Activated naive CD8-positive, alpha-beta T cell treated with anti-CD3 and anti-CD28 coated beads, Interleukin-2, amount 50 U/mL, for 16 hours (primary cell): ENCODE measurements around the gene THSD7A.
"Not testable (repeated sequence)": the region's sequence is repeated elsewhere in the genome, so short reads cannot be mapped to it uniquely, and the experiment has no call there.

ENCODE experiments used
- DNase-seq: peaks from one replicate; pipeline ENCODE4 v3.0.0-alpha.2; 2020; ENCODE audit warnings: low read depth, low spot score

The THSD7A gene

DNA sequence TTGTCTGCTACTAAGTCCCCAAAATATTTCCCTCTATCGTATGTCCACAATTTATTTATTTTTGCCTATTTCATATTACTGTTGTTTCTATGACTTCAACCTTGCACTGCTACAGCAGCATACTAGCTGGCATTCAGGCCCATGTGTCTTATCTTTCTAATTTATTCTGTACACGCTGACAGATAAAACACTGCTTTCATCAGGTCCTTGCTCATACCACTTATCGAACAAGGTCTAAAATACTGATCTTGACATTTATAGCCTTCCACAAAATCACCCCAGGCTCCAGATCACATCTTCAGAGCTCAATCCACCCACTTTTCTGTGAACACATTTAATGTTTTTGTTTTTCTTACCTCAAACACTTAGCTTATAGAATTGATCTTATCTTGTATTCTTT lies 374.6 kb downstream of the THSD7A start:
- DNase-seq, result no peak

DNA sequence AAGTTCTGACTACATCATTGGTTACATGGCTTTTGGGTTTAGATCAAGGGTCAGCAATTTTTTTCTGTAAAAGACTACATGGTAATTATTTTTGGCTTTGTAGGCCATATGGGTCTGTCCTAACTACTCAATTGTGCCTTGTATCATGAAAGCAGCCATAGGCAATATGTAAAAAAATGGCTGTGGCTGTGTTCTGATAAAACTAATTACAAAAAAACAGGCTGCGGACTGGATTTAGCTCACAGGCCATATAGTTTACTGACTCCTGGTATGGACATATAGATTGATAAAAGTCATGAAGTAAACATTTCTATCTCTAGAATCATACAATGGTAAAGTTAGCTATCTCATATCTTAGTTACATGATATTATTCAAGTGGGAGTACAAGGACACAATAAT lies 375.4 kb downstream of the THSD7A start:
- DNase-seq, result no peak

DNA sequence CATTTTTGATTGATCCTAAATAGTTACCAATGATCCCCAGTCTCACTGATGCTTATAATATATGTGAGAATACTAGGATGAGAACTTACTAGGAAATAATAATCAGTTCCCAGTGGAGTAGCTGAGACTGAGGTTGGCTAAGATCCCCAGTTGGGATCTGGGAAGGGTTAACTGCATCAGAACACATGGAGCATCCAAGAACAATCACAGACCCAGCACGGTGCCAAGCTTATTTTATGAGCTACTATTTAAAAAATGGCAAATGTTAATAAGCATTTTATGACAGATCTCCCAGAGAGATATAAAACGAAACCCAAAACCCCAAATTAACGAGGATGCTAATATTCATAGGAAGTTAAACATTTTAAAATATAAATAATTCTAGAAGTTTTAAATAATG lies 379.5 kb downstream of the THSD7A start:
- no peak for DNase-seq

DNA sequence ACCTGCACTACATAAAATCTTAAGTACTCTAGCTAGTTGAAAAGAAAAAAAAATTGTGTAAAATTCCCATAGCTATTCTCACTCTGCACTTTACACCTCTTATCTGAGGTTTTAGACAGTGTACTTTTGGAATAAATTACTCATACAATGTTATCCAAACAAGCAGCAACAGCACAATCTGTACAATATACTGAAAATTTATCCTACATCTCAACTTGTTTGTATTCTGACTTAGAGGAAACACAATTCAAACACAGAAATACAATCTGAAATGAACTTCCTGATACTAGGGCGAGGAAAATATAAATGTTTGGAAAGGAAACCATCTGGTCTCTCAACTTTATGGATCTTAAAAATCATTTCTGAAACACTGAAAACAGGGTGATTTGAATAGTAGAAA lies 381.7 kb downstream of the THSD7A start:
- DNase-seq, result no peak

DNA sequence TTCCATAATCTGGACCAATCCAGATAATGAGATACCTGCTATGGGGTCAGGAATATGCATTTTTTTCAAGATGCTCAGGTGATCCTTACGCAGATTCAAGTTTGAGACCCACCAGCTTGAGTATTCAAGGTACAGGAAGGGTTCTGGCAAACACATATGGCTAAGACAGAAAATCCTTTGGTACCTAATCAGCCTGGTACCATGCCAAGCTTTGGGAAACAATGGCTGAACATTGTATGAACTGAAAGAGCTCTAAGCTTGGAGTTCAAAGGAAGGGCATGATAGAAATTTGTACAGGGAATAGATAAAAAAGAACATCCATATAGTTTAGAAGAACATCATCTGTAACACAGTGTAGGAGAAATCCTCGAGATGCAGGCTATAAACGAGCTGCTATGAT lies 382.7 kb downstream of the THSD7A start:
- no peak for DNase-seq

DNA sequence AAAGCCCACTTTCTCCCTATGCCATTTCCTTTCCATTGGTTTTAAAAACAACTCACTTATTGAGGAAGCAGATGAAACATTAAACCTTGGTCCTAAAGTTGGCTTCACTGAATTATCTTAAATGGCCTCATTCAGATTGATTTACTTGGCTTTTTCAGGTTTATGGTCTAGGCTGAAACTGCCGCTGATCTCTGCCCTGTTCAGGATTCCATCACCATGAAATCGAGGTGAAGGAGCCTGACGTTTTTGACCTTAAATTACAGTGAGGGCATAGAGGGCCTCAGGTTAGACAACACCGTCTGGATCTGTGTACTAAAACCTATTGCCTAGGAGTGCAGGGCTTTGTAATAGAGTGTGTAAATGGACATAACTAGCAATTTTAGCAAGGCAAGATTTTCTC lies 383.7 kb downstream of the THSD7A start:
- no peak for DNase-seq

DNA sequence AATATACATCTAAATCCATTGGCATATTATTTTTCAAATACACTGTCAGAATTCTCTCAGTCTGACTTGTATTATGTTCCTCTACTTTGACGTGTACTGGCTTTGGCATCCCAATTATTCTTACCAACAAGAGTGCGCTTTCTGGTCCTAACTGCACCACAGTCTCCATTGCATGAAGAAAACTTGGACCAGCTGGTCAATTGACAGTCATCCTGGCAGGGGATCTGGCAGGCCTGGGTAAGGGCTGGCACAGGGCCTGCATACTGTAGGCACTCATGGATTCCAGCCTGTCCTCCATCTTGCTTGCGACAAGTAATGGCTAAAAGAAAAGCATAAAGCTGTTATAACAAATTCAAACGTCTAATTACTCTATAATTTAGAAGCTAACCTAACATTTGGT lies 384.9 kb downstream of the THSD7A start:
- no peak for DNase-seq

DNA sequence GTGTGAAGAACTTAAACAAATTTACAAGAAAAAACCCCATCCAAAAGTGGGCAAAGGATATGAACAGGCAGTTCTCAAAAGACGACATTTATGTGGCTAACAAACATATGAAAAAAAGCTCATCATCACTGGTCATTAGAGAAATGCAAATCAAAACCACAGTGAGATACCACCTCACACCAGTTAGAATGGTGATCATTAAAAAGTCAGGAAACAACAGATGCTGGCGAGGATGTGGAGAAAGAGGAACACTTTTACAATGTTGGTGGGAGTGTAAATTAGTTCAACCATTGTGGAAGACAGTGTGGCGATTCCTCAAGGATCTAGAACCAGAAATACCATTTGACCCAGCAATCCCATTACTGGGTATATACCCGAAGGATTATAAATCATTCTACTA lies 388.1 kb downstream of the THSD7A start:
- DNase-seq, result not testable (repeated sequence)

DNA sequence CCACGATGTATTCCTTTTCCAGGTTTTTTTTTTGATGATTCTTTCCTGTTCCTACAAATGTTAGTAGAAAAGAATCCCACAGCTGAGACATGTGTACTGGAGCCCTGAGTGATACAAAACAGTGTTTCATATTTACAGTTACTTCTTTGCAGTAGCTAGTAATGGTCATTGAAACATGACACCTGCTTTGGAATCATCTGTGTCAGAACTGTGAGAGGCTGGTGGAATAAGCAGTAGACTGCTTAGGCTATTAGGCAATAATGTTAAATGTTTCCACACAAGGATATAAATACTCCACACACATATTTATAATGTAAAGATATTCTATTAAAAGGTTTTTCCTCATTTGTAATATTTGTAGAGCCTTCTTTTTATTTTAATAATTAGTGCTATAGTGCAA lies 394.0 kb downstream of the THSD7A start:
- no peak for DNase-seq

DNA sequence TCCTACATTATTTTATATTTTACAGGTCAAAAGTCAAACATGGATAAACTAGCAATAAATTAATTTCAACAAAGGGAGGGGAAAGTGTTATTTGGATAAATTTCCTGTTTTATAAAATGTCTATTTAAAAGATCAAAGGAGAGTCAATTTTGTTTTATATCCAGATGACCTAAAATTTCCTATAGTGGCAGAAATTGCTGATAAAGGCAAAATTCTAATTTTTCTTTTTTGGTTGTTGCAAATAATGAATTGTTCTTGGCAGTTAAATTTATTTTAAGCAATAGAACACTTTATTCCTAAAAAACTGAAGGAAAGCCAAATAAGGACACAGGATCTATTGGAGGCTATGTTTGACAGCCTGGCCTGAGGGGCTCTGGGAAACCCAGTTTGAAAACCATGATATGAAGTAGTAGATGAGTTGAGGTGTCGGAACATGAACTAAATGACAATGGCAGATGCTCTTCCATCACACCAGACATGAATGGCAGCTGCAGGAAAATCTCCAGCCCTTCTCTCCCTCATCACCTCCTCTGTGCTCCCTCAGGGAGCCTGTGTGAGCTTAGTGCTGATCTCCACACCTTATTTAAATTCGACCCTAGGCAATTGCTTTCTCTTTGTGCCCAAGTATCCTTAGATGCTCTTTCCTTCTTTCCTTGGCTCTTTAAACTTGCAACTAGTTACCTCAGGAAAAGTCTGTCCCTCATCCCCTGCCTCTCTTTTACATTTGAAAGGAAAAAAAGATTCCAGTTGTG lies 395.0 kb downstream of the THSD7A start:
- no peak for DNase-seq

DNA sequence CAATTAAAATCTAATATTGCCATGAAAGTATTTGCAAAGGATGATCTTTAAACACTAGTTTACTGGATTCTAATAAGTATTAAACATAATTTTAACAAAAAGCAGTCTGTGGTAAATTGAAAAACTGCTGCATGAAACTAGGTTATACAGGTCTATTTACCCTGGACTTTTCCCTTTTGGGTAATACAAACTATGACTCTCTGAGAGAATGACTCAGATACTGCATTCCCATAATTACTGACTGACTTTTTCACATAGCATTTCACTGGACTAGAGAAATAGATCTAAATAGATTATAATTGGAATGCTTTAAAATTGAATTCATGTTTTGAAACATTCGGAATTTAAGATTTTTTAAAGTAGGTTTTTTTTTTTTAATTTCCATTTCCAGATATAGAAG lies 395.7 kb downstream of the THSD7A start:
- DNase-seq, result no peak

DNA sequence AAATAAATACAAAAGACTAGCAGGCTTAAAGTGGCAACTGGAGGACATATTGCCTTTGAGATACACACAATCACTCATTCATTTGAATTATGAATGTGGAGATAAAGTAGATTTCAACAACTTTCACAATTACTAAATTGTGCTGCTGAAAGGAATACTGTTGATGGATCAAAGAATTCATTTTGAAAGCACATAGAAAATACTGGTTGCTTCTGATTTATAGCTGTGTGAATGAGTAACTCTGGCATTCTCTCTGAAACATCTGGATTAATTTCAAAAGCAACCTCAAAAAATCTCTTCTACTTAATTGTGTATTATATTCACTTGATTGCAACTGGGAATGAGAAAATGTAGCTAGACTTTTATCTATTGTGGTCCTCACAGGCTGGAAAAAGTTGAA lies 397.6 kb downstream of the THSD7A start:
- DNase-seq, result no peak

DNA sequence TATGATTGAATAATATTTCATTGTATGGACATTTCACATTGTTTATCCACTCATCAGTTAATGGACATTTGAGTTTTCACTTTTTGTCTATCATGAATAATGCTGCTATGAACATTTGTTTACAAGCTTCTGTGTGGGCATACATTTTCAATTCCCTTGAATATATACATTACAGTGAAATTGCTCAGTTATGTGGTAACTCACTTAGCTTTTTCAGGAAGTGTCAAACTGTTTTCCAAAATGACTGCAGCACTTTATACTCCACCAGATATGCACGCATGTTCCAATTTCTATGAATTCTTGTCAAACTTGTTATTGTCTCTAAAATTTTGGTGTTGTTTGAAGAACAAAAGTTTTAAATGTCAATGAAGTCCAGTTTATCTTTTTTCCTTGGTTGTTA lies 401.2 kb downstream of the THSD7A start:
- DNase-seq, result no peak

DNA sequence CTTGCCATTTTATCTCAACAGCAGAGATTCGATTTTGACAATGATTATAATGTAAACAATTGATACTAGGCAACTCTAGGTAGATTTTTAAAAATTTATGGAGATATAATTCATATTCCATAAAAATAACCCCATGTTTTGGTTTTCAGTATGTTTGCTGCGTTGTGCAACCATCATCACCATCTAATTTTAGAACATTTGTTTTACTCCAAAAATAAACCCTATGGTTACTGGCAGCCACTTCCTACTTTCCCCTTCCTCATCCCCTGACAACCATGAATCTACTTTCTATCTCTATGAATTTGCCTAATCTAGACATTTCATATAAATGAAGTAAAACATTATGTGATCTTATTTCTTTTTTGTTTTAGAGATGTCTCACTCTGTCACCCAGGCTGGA lies 401.9 kb downstream of the THSD7A start:
- DNase-seq, result no peak

DNA sequence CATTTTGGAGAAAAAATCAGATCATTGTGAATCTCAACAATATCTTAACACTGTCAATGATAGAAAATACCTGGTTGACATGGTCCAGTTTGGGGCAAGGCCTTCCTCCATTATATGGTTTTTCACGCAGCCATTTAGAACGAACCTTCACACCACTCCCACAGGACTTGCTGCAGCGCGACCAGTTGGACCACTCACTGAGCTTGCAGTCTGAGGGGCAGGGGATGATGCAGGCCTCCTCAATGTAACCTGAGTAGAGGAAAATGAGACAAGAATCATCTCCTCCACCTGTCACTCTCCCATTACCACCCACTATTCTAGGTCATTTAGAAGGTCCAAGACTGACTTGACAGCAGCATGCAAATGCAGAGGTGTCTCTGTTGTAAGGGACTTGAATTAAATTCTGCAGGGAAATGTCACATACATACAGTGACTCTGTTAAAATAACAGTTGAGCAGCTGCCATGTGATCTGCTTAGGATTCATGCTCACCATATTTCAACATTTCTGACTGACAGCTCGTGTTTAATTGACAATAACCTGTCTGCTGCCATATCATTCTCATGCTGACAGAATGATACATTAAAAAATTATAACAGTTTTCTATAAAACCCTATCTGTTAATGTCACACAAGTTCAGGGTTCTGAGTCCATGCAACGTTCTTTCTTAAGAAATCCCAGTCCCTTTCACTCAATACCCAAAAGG lies 403.0 kb downstream of the THSD7A start:
- DNase-seq, result no peak

DNA sequence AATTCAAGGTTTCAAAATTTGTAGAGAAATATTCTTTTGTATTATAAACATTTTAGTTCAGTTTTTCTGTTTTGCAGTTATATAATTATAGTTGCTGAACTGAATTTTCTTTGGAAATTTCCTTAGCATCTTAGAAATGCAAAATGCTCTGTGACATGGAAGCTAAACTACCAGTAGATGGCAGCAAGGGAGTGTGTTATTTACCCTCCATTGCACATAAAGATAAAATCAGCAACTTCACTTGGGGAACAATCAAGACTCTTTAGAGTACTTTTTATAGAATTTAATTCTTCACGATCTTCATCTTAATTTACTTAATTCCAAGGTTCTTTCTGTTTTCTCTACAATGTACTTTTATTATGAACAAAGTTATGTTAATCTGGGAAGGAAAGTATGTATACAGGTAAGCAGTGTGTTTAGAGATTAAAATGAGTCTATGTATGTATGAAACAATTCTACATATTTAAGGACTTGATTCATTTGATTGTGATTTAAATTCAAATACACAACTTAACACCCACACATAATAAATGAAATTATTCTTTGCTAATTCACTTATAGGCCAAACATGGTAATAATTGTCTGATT lies 404.2 kb downstream of the THSD7A start:
- DNase-seq, result no peak

DNA sequence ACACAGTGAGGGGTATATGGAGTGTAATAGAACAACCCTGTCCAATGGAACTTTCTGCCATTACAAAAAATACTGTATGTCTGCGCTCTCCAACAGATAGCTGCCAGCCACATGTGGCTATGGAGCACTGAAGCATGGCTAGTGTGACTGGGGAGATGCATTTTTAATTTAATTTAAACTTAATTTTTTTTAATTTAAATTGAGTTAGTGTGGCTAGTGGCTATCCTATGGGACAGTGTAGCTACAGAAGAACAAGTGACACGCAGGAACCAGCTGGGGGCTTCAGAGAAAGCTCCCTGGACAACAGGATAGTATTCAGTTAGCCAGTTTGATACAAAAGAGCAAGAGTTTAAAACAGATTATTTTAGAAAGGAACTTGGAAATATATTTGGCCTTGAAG lies 408.0 kb downstream of the THSD7A start:
- no peak for DNase-seq

DNA sequence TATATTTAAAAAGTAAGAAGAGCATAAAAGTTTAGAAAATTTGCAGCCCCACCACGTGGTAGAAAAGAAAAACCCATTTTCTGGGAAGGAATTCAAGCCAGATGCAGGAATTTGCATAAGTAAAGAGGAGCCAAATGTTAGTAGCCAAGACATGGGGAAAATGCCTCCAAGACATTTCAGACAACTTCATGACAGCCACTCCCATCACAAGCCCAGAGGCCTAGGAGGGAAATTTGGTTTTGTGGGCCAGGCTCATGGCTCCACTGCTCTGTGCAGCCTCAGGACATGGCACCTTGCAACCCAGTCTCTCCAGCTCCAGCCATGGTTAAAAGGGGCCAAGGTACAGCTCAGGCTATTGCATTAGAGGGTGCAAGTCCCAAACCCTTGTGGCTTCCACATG lies 411.9 kb downstream of the THSD7A start:
- no peak for DNase-seq

DNA sequence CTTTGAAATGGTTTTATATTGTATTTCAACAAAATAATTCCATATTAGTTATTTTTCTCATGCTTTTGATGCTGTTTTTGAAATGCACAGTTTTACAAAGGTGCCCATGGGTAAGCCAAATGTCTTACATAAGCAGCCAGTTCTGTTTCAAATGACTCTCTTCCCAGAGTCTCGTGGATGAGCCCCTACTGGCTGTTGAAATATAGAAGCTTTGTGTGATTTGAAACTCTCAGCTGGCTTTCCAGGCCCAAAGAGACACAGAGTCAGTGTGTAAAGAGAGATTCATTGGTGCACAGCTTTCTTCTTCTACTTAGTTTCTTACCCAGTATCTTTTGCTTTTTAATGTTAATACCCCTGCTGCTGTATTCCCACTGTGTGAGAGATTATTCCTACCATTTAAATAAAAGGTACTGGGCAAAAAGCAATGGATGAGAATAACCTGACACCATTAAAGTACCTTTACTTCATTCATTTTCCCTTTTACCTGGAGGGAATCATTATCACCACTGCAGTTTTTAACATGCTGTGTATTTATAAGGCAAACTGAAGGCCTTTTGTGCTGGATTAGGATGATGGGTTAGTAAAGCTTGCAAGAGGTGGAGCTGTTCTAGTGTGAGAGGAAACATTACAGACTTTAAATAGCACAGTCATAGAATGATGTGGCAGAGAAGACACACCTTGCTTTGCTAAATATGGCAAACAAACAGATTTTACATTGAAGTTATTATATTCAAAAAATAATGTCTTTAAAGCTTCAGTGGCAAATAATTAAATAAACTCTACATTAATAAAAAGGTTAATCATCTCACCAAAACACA lies 415.1 kb downstream of the THSD7A start:
- no peak for DNase-seq

DNA sequence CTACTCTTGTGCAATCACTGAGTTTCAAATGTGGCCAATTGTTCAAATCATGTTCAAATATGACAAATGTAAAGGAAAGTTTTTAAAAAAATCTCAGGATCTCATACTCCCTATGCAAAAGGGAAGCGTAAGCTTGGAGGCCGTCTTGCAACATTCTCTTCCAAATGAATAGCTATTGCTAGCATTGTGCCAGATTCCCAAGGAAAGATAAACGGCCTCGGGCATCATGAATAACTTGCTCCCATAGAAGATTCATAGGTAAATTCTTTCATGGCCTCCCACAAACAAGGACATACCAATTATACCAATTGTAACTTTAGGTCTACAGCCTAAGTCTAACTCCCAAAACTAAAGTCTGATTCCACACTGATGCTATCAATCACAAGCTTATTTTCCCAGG lies 416.9 kb downstream of the THSD7A start:
- DNase-seq, result no peak

DNA sequence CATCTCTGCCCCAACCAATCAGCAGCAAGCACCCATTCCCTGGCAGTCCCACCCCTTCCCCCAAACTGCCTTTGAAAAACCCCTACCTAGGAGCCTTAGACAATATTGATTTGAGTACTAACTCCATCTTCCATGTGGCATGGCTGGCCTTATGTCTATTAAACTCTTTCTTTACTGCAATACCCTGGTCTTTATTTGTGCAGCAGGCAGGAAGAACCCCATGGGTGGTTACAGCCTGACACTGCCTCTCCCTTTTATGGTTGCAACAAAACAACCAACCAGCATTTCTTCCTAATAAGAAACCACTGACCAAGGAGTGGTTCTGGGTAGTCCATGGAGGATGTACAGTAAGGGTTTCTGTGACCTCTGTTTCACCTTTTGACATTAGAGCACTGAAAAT lies 418.1 kb downstream of the THSD7A start:
- no peak for DNase-seq

DNA sequence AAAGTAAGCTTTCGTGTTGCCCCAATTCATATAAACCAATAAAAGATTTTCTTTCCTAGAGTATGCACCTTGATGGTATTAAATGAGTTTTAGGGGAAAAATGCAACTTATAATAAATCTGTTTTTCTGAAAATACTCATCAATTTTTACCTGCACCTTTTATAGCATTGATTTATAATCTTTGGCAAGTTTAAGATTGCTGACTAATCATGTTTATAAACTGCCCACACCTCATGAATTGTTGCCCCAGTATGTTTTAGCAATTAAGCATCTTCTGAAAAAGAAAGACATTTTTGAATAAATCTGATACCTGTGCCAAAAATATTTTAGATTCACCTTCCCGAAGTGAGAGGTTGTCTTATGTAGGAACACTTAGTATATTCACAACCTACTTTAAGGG lies 420.0 kb downstream of the THSD7A start:
- no peak for DNase-seq
